ENCODE measurements around the gene GIGYF2.
A peak's percentile ranks its signal among the peaks of the same experiment; 100 is the strongest.

GIGYF2 gene

GRCh38 chr2:232852676-232853075 is 155.5 kb downstream of the GIGYF2 start:
- no peak overlapping the region for H3K4me3 ChIP-seq (replicated peaks; ENCODE audit: low read depth, low read length)
- DNase-seq (ENCODE audit: low read depth) = no peak
- TF ChIP-seq CTCF (IDR thresholded peaks at IDR 0.05; ENCODE audit: low read length, missing control alignments) = no peak

GRCh38 chr2:232854082-232854481 is 157.0 kb downstream of the GIGYF2 start:
- TF ChIP-seq CTCF (IDR thresholded peaks at IDR 0.05; ENCODE audit: low read length, missing control alignments) = no peak
- peak; percentile 82 for DNase-seq (ENCODE audit: low read depth)
- no peak overlapping the region for H3K4me3 ChIP-seq (replicated peaks; ENCODE audit: low read depth, low read length)

GRCh38 chr2:232857158-232857563 is 160.0 kb downstream of the GIGYF2 start:
- no peak overlapping the region for H3K4me3 ChIP-seq (replicated peaks; ENCODE audit: low read depth, low read length)
- no peak for TF ChIP-seq CTCF (IDR thresholded peaks at IDR 0.05; ENCODE audit: low read length, missing control alignments)
- DNase-seq (ENCODE audit: low read depth) = no peak

- no peak overlapping the region for H3K4me3 ChIP-seq (replicated peaks; ENCODE audit: low read depth, low read length)
- no peak for TF ChIP-seq CTCF (IDR thresholded peaks at IDR 0.05; ENCODE audit: low read length, missing control alignments)
- no peak for DNase-seq (ENCODE audit: low read depth)
Measured at GRCh38 chr2:232859385-232859916, 162.3 kb downstream of the GIGYF2 start.

GRCh38 chr2:232860593-232861241 is 163.6 kb downstream of the GIGYF2 start:
- DNase-seq (ENCODE audit: low read depth) = no peak
- no peak for TF ChIP-seq CTCF (IDR thresholded peaks at IDR 0.05; ENCODE audit: low read length, missing control alignments)
- H3K4me3 ChIP-seq (replicated peaks; ENCODE audit: low read depth, low read length) = no peak overlapping the region

- no peak overlapping the region for H3K4me3 ChIP-seq (replicated peaks; ENCODE audit: low read depth, low read length)
- no peak for TF ChIP-seq CTCF (IDR thresholded peaks at IDR 0.05; ENCODE audit: low read length, missing control alignments)
- no peak for DNase-seq (ENCODE audit: low read depth)
Measured at GRCh38 chr2:232861353-232861752, 164.2 kb downstream of the GIGYF2 start.

GRCh38 chr2:232863996-232864395 is 166.9 kb downstream of the GIGYF2 start:
- no peak for TF ChIP-seq CTCF (IDR thresholded peaks at IDR 0.05; ENCODE audit: low read length, missing control alignments)
- no peak overlapping the region for H3K4me3 ChIP-seq (replicated peaks; ENCODE audit: low read depth, low read length)
- no peak for DNase-seq (ENCODE audit: low read depth)

All from fibroblast of pulmonary artery (primary cell).